CD14-positive monocyte (primary cell): ENCODE results near the gene CCNDBP1. TPM values are rescaled to one million over a fixed set of nuclear protein-coding genes. Genes with fewer than 3 reads are reported as not detected.
"Not testable (repeated sequence)": the region's sequence is repeated elsewhere in the genome, so short reads cannot be mapped to it uniquely, and the experiment has no call there.

ENCODE experiments used
- DNase-seq, 3 donors: peaks; one replicate each; pipeline ENCODE4 v3.0.0-alpha.2; 2011 to 2022
- H2AFZ ChIP-seq: 2 replicates; pipeline ENCODE4 v1.6.0; 2012; ENCODE audit warnings: mild to moderate bottlenecking, low read depth, low read length, inconsistent platforms; ENCODE audit not compliant: insufficient read depth, poor library complexity, severe bottlenecking
- H3K27ac ChIP-seq, 2 donors: 1 replicate in 1 of 2; 2 replicates in 1 of 2; pipeline ENCODE4 v1.5.1; 2012 to 2013; ENCODE audit warnings: low read length in 2 of 2, control low read depth in 1 of 2, inconsistent platforms in 1 of 2, low read depth in 1 of 2, mild to moderate bottlenecking in 1 of 2
- H3K27me3 ChIP-seq, 2 donors: one replicate each; pipeline versions ENCODE4 v1.6.0 to v1.6.1; 2011 to 2013; ENCODE audit warnings: low read length in 2 of 2; ENCODE audit not compliant: control insufficient read depth in 2 of 2, insufficient read depth in 2 of 2
- H3K36me3 ChIP-seq, 2 donors: replicated peaks in 1 of 2; 1 replicate in 1 of 2; 2 replicates in 1 of 2; pipeline versions ENCODE4 v1.5.1 to v1.6.1; 2012 to 2013; ENCODE audit warnings: low read length in 2 of 2, control low read depth in 1 of 2, inconsistent platforms in 1 of 2, mild to moderate bottlenecking in 1 of 2; ENCODE audit not compliant: insufficient read depth in 2 of 2, control insufficient read depth in 1 of 2
- H3K4me1 ChIP-seq, 2 donors: 1 replicate in 1 of 2; 2 replicates in 1 of 2; pipeline versions ENCODE4 v1.5.1 to v1.6.1; 2012 to 2013; ENCODE audit warnings: low read length in 2 of 2, control low read depth in 1 of 2, inconsistent platforms in 1 of 2, mild to moderate bottlenecking in 1 of 2, moderate library complexity in 1 of 2; ENCODE audit not compliant: insufficient read depth in 2 of 2, control insufficient read depth in 1 of 2
- H3K4me2 ChIP-seq: replicated peaks from 2 replicates; pipeline ENCODE3; 2012; ENCODE audit warnings: low read length, moderate library complexity, mild to moderate bottlenecking; ENCODE audit not compliant: poor library complexity, severe bottlenecking; ENCODE audit errors: extremely low read depth
- H3K4me3 ChIP-seq, 3 experiments: fragments of 200-600 bp in 1 of 3; sonication (generic) in 1 of 3; replicated peaks in 1 of 3; 1 replicate in 2 of 3; 2 replicates in 1 of 3; pipeline ENCODE4 v1.5.1; 2011 to 2013; ENCODE audit warnings: low read length in 3 of 3, mild to moderate bottlenecking in 3 of 3, control low read depth in 2 of 3, low read depth in 2 of 3, inconsistent platforms in 1 of 3, moderate library complexity in 1 of 3
- H3K79me2 ChIP-seq: 2 replicates; pipeline ENCODE4 v1.6.0; 2012; ENCODE audit warnings: mild to moderate bottlenecking, control low read depth, inconsistent platforms, low read length, moderate library complexity; ENCODE audit not compliant: insufficient read depth
- H3K9ac ChIP-seq: 2 replicates; pipeline ENCODE4 v1.6.0; 2017; ENCODE audit warnings: low read length, mild to moderate bottlenecking; ENCODE audit not compliant: insufficient read depth, poor library complexity, severe bottlenecking
- H3K9me3 ChIP-seq, 2 donors: replicated peaks in 1 of 2; 1 replicate in 1 of 2; 2 replicates in 1 of 2; pipeline versions ENCODE4 v1.5.1 to v1.6.1; 2012 to 2013; ENCODE audit warnings: low read length in 2 of 2, control low read depth in 1 of 2; ENCODE audit not compliant: control insufficient read depth in 1 of 2, insufficient read depth in 1 of 2
- H4K20me1 ChIP-seq: 2 replicates; pipeline ENCODE4 v1.6.0; 2012; ENCODE audit warnings: mild to moderate bottlenecking, low read length, control low read depth, moderate library complexity; ENCODE audit not compliant: insufficient read depth
- H3K27ac Mint-ChIP-seq, 7 donors: one replicate each; pipeline ENCODE4 v1.8.0; 2020; ENCODE audit warnings: mild to moderate bottlenecking in 7 of 7, mixed read lengths in 7 of 7, moderate library complexity in 6 of 7, inconsistent platforms in 2 of 7
- H3K27me3 Mint-ChIP-seq, 3 donors: one replicate each; pipeline ENCODE4 v1.8.0; 2021 to 2022; ENCODE audit warnings: low read depth in 3 of 3, mild to moderate bottlenecking in 3 of 3, mixed read lengths in 3 of 3, moderate library complexity in 3 of 3, inconsistent platforms in 1 of 3
- H3K36me3 Mint-ChIP-seq, 2 donors: one replicate each; pipeline ENCODE4 v1.8.0; 2020; ENCODE audit warnings: mixed read lengths in 2 of 2, inconsistent platforms in 1 of 2, mild to moderate bottlenecking in 1 of 2
- H3K4me1 Mint-ChIP-seq: one replicate; pipeline ENCODE4 v1.8.0; 2020; ENCODE audit warnings: mild to moderate bottlenecking, mixed read lengths
- H3K4me3 Mint-ChIP-seq, 2 donors: one replicate each; pipeline ENCODE4 v1.8.0; 2020; ENCODE audit warnings: mild to moderate bottlenecking in 2 of 2, mixed read lengths in 2 of 2, moderate library complexity in 1 of 2
- H3K9me3 Mint-ChIP-seq, 7 donors: one replicate each; pipeline ENCODE4 v1.8.0; 2020 to 2022; ENCODE audit warnings: mixed read lengths in 7 of 7, mild to moderate bottlenecking in 6 of 7, moderate library complexity in 6 of 7, inconsistent platforms in 2 of 7
- WGBS: methylation state at CpG from one replicate; pipeline ENCODE4 v1.1.5; 2013; ENCODE audit warnings: missing lambda C conversion rate; ENCODE audit not compliant: insufficient coverage; 5-methylcytosine and 5-hydroxymethylcytosine counted together
- intact Hi-C, 2 donors: fragments of 100-400 bp; cut with micrococcal nuclease; formaldehyde crosslinking; loops; one replicate each; pipeline versions ENCODE4 v1.15.0 to v1.15.1; 2023
- polyA plus RNA-seq, 3 donors: library from polyadenylated mRNA; depleted of rRNA in 1 of 3; unstranded in 2 of 3; stranded (reverse) in 1 of 3; fragments of 300-500 nt in 2 of 3; fragments of >200 nt in 1 of 3; fragmentation: Illumina TruSeq in 2 of 3; gene quantifications; 1 replicate in 2 of 3; 2 replicates in 1 of 3; pipeline ENCODE4 v1.2.3, GENCODE V29; 2012 to 2021
- TF ChIP-seq, protein P1 (sequence below): fragments of 200-600 bp; IDR thresholded peaks from one replicate; pipeline ENCODE4 v1.8.0; 2022; ENCODE audit warnings: antibody characterized with exemption, mild to moderate bottlenecking

The CCNDBP1 gene
- polyA plus RNA-seq, 3 donors: 79.2 to 205 (median 196) TPM

DNA sequence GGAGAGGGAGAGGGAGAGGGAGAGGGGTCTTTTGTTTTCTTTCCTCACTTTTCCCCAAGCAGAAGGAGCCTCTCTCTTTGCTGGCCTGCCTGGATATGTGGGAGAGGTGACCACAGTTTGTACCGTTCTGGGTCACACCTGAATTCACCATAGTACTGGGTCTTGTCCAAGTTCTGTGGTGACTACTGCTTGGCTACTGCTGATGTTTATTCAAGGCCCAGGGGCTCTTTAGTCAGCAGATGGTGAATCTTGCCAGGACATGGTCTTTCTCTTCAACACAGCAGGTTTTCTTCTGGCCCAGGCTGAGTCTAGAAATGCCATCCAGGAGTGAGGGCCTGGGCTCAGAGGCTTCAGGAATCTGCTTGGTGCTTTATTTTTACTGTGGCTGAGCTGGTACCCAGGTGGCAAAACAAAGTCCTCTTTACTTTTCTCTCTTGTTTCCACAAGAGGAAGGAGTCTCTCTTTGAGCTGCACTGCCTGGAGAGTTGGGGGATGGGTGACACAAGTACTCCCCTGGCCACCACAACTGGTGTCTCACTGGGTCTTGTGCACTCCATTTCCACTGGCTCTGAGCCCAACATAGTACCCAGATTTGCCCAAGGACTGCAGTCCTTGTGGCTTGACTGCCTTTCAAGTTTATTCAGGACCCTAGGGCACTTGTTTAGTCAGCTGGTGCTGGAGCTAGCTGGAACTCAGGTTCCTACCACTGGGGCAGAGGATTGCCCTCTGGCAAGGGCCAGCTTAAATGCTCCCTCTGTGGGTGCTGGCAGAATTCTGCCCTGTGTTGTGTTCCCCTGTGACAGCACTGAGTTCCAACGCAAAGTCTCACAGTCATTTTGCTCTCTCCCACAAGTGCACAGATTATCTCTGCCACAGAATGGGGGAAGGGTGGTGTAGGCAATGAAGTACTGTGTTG is 16.8 kb upstream of the CCNDBP1 start:
- Histone ChIP-seq H3K4me3 (no peak overlapping the region), H3K9me3 (no peaks in the 10 kb centered on the region), H4K20me1 (no peaks in the 10 kb centered on the region), H3K79me2 (no peaks in the 10 kb centered on the region), H3K9ac (no peak overlapping the region), H3K36me3 (peaks cover 44 to 77% of the 10 kb centered on the region in 2 donors), H3K4me2 (no peak overlapping the region), H3K4me1 (no peaks in the 10 kb centered on the region), H3K27ac (peak overlapping the region in 1 of 2 donors; percentile 14), H2AFZ (no peak overlapping the region), H3K27me3 (no peaks in the 10 kb centered on the region)
- H3K4me1 Mint-ChIP-seq: no peaks in the 10 kb centered on the region
- 100% methylated on average over 1 of the region's 2 CpGs for WGBS
- no peaks in the 10 kb centered on the region for H3K27me3 Mint-ChIP-seq
- DNase-seq: no peak
- peak overlapping the region in 4 of 7 donors; percentile 4 to 54 (median 39) for H3K27ac Mint-ChIP-seq
- peaks cover 2 to 12% (median 5%) of the 10 kb centered on the region in 7 donors for H3K9me3 Mint-ChIP-seq
- no peak overlapping the region for H3K4me3 Mint-ChIP-seq
- TF ChIP-seq, protein P1, sequence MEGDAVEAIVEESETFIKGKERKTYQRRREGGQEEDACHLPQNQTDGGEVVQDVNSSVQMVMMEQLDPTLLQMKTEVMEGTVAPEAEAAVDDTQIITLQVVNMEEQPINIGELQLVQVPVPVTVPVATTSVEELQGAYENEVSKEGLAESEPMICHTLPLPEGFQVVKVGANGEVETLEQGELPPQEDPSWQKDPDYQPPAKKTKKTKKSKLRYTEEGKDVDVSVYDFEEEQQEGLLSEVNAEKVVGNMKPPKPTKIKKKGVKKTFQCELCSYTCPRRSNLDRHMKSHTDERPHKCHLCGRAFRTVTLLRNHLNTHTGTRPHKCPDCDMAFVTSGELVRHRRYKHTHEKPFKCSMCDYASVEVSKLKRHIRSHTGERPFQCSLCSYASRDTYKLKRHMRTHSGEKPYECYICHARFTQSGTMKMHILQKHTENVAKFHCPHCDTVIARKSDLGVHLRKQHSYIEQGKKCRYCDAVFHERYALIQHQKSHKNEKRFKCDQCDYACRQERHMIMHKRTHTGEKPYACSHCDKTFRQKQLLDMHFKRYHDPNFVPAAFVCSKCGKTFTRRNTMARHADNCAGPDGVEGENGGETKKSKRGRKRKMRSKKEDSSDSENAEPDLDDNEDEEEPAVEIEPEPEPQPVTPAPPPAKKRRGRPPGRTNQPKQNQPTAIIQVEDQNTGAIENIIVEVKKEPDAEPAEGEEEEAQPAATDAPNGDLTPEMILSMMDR: no peak
- intact Hi-C loops: no loop called here
- H3K36me3 Mint-ChIP-seq: peaks cover 61 to 81% of the 10 kb centered on the region in 2 donors

- H3K36me3 ChIP-seq: peaks cover 47 to 77% of the 10 kb centered on the region in 2 donors
- H3K4me2 ChIP-seq: no peak overlapping the region
These were observed 15.3 kb upstream of the CCNDBP1 start for GRCh38 chr15:43169888-43170287.

DNA sequence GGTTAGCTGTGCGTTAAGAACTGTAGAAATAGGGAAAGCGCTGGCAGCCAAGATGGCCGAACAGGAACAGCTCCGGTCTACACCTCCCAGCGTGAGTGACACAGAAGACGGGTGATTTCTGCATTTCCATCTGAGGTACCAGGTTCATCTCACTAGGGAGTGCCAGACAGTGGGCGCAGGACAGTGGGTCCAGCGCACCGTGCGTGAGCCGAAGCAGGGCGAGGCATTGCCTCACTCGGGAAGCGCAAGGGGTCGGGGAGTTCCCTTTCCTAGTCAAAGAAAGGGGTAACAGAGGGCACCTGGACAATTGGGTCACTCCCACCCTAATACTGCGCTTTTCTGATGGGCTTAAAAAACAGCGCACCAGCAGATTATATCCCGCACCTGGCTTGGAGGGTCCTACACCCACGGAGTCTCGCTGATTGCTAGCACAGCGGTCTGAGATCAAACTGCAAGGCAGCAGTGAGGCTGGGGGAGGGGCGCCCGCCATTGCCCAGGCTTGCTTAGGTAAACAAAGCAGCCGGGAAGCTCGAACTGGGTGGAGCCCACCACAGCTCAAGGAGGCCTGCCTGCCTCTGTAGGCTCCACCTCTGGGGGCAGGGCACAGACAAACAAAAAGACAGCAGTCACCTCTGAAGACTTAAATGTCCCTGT is 9.4 kb upstream of the CCNDBP1 start:
- H3K9ac ChIP-seq: not testable (repeated sequence)
- peaks cover 55 to 79% of the 10 kb centered on the region in 2 donors for H3K36me3 Mint-ChIP-seq

More at GRCh38 chr15:43169888-43170287, 15.3 kb upstream of the CCNDBP1 start:
- Histone ChIP-seq H3K4me1 (no peaks in the 10 kb centered on the region), H2AFZ (no peak overlapping the region), H3K9ac (no peak overlapping the region), H3K27me3 (no peaks in the 10 kb centered on the region), H3K79me2 (no peaks in the 10 kb centered on the region), H3K4me3 (no peak overlapping the region), H4K20me1 (no peaks in the 10 kb centered on the region), H3K27ac (no peak overlapping the region), H3K9me3 (no peaks in the 10 kb centered on the region)
- Mint-ChIP-seq H3K27ac (no peak overlapping the region), H3K4me3 (no peak overlapping the region), H3K9me3 (peaks cover 2 to 15% (median 5%) of the 10 kb centered on the region in 7 donors), H3K27me3 (no peaks in the 10 kb centered on the region), H3K36me3 (peaks cover 65 to 81% of the 10 kb centered on the region in 2 donors), H3K4me1 (no peaks in the 10 kb centered on the region)
- TF ChIP-seq, protein P1: no peak
- DNase-seq: no peak
- WGBS: 96% methylated on average over 3 of the region's 4 CpGs
- intact Hi-C loops: no loop called here

More for the DNA sequence above, 9.4 kb upstream of the CCNDBP1 start:
- peak overlapping the region in 1 of 7 donors; percentile 43 for H3K27ac Mint-ChIP-seq
- intact Hi-C loops, H3K27me3 ChIP-seq, H3K27me3 Mint-ChIP-seq, H3K4me3 ChIP-seq, DNase-seq, H3K27ac ChIP-seq, H3K4me2 ChIP-seq, H3K4me1 ChIP-seq, H3K9me3 ChIP-seq, H4K20me1 ChIP-seq, H3K4me3 Mint-ChIP-seq, H3K79me2 ChIP-seq, H2AFZ ChIP-seq, H3K4me1 Mint-ChIP-seq: not testable (repeated sequence)
- H3K36me3 ChIP-seq: peaks cover 49 to 75% of the 10 kb centered on the region in 2 donors
- H3K9me3 Mint-ChIP-seq: peaks cover 4 to 14% (median 9%) of the 10 kb centered on the region in 7 donors
- WGBS: 100% methylated on average over 17 of the region's 25 CpGs
